Testis (tissue), 3 donors: ENCODE data around the gene PDCD1. TPM values are rescaled to one million over a fixed set of nuclear protein-coding genes. Genes with fewer than 3 reads are reported as not detected.

Experiments used
- DNase-seq: peaks from one replicate; pipeline ENCODE4 v3.0.0-alpha.2; 2019
- H3K27ac ChIP-seq, 2 donors: fragments of 200-600 bp; sonication (generic); one replicate each; pipeline ENCODE4 v1.5.1; 2019
- H3K27me3 ChIP-seq: fragments of 200-600 bp; sonication (generic); one replicate; pipeline ENCODE4 v1.5.1; 2019
- H3K36me3 ChIP-seq: fragments of 200-600 bp; sonication (generic); one replicate; pipeline ENCODE4 v1.5.1; 2017; ENCODE audit warnings: low read depth; ENCODE audit errors: missing control alignments
- H3K4me1 ChIP-seq: fragments of 200-600 bp; sonication (generic); one replicate; pipeline ENCODE4 v1.5.1; 2019
- H3K4me3 ChIP-seq, 2 donors: fragments of 200-600 bp; sonication (generic); one replicate each; pipeline ENCODE4 v1.5.1; 2017 to 2019
- H3K9me3 ChIP-seq: fragments of 200-600 bp; sonication (generic); one replicate; pipeline ENCODE4 v1.5.1; 2017
- POLR2A ChIP-seq: fragments of 450-650 bp; IDR thresholded peaks from one replicate; pipeline ENCODE4 v1.6.1; 2017; ENCODE audit warnings: antibody characterized with exemption, mild to moderate bottlenecking, moderate library complexity
- WGBS, 2 donors: methylation state at CpG; one replicate each; pipeline ENCODE4 v1.1.5; 2018; 5-methylcytosine and 5-hydroxymethylcytosine counted together
- intact Hi-C: fragments of 100-400 bp; cut with DNase I; formaldehyde crosslinking; loops from one replicate; pipeline ENCODE4 v1.15.1; 2023; ENCODE audit warnings: low total_unique reads
- polyA plus RNA-seq: library from polyadenylated mRNA; stranded (reverse); fragments of 350-450 nt; fragmentation: Illumina TruSeq; extraction: RNeasy Lipid Tissue Mini Kit (QIAGEN cat#74804); gene quantifications from one replicate; pipeline ENCODE4 v1.2.3, GENCODE V29; 2014; ENCODE audit warnings: low read depth, low replicate concordance; ENCODE audit not compliant: insufficient read depth
- total RNA-seq, 2 donors: library from RNA; depleted of rRNA; stranded (reverse); fragments of >200 nt; gene quantifications; one replicate each; pipeline ENCODE4 v1.2.3, GENCODE V29; 2016
- TF ChIP-seq, protein P1 (sequence below), 3 experiments: fragments of 450-650 bp in 2 of 3; fragments of 200-600 bp in 1 of 3; sonication (generic) in 1 of 3; IDR thresholded peaks; one replicate each; pipeline ENCODE4 v1.5.1; 2016 to 2019; ENCODE audit warnings: antibody characterized with exemption in 3 of 3, mild to moderate bottlenecking in 2 of 3, moderate library complexity in 1 of 3

The PDCD1 gene
- total and polyA plus RNA-seq, 3 donors from 2014 or later: 0.37 to 0.47 (median 0.39) TPM

DNA sequence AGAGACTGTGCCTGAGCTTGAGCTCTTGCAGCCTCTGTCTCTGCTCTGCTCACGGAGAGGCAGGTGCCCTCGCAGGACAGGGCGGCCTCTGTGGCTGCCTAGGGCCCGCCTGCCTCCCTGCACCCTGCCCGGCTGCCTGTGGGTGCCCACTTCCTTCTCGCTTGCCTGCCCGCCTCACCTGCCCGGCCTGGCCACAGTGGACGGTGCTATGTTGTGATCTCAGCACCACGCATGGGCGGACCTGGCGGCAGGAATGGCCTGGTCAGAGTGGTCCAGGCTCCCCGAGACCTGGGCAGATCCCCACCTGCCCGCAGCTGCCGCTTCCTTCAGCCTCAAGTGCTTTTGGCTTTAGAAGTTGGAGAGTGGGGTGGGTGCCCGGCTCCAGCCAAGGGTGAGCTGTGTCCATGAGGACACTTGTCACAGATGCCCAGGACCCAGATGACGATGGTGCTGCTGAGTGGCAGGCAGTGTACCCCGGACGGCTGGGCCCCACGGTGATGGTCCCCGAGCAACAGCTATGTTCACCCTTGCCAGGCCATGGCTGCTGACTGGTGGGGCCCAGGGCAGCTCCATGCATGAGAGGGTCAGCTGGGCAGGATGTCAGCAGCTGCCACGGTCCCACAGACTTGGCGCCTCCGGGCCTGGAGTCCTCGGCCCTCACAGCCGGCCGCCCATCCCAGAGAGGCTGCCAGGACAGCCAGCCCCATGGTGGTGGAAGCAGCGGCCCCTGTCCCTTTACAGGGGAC, 36.2 kb upstream of the PDCD1 start:
- TF ChIP-seq POLR2A: no peak
- TF ChIP-seq, protein P1, sequence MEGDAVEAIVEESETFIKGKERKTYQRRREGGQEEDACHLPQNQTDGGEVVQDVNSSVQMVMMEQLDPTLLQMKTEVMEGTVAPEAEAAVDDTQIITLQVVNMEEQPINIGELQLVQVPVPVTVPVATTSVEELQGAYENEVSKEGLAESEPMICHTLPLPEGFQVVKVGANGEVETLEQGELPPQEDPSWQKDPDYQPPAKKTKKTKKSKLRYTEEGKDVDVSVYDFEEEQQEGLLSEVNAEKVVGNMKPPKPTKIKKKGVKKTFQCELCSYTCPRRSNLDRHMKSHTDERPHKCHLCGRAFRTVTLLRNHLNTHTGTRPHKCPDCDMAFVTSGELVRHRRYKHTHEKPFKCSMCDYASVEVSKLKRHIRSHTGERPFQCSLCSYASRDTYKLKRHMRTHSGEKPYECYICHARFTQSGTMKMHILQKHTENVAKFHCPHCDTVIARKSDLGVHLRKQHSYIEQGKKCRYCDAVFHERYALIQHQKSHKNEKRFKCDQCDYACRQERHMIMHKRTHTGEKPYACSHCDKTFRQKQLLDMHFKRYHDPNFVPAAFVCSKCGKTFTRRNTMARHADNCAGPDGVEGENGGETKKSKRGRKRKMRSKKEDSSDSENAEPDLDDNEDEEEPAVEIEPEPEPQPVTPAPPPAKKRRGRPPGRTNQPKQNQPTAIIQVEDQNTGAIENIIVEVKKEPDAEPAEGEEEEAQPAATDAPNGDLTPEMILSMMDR (IDR thresholded peaks at IDR 0.05): no peak
- Histone ChIP-seq H3K4me1 (peaks cover 19% of the 10 kb centered on the region), H3K27me3 (no peaks in the 10 kb centered on the region), H3K9me3 (no peaks in the 10 kb centered on the region), H3K4me3 (no peak overlapping the region), H3K36me3 (no peaks in the 10 kb centered on the region), H3K27ac (peak overlapping the region in 1 of 2 donors; percentile 80)
- peak; percentile 13 for DNase-seq
- WGBS, 2 donors: 82 to 88% methylated on average over 8 to 24 of the region's 28 CpGs
- intact Hi-C loops: no loop called here

DNA sequence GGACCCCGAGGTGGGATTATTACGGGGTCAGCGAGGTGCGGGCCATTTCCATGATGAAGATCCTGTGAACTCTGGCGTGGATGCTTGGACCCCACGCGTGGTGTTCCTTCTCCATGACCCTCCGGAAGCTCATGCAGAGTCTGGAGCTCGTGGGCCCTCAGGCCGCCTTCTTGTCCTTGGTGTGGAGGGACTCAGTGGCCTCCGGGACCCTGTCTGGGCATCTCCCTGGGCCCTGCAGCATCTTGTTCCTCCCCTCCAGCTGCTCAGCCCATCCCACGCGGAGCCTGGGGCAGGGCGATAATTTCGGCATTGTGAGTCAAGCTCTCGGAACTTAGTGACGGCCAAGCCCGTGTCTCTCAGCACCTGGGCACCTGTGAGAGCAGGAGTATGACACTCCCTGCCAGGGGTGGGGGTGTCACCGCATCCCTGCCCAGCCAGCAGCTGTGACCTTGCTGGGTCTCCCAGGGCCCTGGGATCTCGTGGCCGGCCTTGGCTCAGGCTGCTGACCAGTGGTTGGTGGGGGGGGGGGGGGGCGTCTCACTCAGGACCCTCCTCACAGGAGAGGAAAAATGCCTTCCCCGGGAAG, 35.5 kb upstream of the PDCD1 start:
- intact Hi-C loops: no loop called here
- Histone ChIP-seq H3K4me3 (no peak overlapping the region), H3K27me3 (no peaks in the 10 kb centered on the region), H3K36me3 (no peaks in the 10 kb centered on the region), H3K4me1 (peaks cover 15% of the 10 kb centered on the region), H3K27ac (no peak overlapping the region), H3K9me3 (no peaks in the 10 kb centered on the region)
- peak; percentile 13 for DNase-seq
- WGBS, 2 donors: 66 to 88% methylated on average over 11 to 23 of the region's 23 CpGs
- TF ChIP-seq, protein P1 (IDR thresholded peaks at IDR 0.05): no peak
- no peak for TF ChIP-seq POLR2A

DNA sequence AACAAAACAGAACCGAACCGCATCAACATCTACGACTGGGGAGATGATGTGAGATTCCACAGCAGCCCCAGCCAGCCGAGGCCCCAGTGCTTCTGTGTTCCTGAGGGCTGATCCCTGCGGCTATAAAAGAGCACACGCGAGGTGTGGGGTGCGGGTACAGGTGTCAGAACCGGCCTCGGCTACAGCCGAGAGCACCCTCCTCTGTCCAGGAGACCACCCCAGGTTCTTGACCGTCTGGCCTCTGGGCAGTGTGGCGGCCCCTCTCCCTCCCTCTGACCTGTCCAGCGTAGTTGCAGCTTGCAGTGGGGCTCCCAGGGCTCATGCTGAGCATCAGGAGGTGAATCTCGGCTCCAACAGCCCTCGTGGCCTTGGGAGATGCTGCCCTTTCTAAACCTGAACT, 34.6 kb upstream of the PDCD1 start:
- no peaks in the 10 kb centered on the region for H3K9me3 ChIP-seq
- no peak overlapping the region for H3K4me3 ChIP-seq
- no peaks in the 10 kb centered on the region for H3K36me3 ChIP-seq
- peaks cover 13% of the 10 kb centered on the region for H3K4me1 ChIP-seq
- no peaks in the 10 kb centered on the region for H3K27me3 ChIP-seq
- intact Hi-C loops: no loop called here
- WGBS, 2 donors: 79 to 84% methylated on average over 10 to 16 of the region's 16 CpGs
- no peak for TF ChIP-seq POLR2A
- no peak for DNase-seq
- H3K27ac ChIP-seq: no peak overlapping the region

DNA sequence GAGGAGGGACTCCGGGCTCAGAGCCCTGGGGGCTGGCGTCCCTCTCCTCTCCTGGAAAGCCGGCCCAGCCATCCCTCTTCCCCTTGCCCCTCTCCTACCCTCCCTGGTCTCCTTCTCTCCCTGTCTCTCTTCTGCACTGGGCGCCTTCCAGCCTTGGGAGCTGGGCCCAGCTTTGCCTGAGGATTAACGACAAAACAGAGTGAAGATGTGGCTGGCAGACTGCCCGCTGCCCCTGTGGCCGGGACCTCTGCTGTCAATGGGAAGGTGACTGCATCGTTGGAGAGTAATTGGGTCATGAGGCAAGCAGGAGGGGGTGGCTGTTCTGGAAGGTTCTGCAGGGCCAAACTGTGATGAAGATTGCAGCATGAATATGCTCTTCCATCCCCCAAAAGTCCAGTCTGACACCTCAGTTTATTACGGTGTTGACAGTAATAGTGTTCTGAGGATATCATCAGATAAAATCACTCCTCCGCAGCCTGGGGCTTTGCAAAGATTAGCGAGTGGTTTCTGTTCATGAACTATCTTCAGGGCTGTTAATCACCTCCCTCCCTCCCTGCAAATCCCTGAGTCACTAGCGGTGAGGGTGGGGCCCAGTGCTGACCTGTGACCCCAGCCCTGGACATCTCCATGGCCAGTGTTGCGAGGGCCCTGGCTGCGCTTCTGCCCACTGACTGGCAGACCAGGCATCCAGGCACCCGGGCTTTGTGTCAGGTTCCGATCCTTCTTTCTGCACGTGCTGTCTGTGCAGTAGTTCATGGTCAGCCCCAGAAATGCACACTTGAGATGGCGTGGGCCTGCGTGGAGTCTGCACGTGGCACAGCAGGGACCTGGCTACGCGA, 33.8 kb upstream of the PDCD1 start:
- TF ChIP-seq, protein P1 (IDR thresholded peaks at IDR 0.05): no peak
- no peak for TF ChIP-seq POLR2A
- no peak for DNase-seq
- intact Hi-C loops: no loop called here

DNA sequence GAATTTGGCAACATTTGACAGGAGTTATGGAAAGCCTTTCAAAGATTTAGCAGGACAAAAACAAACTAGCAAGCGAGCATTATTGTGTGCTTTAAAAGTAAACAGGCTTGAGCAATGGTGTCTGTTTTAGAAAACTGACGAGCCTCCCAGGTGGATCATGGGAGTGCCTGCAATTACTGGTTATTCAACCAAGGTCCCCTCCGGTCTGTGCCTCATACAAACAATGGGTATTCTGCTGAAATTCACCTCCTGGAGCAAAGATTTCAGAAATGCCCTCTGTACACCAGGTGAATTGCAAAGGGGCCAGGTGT, 33.2 kb upstream of the PDCD1 start:
- H3K4me3 ChIP-seq: no peak overlapping the region
- DNase-seq: no peak
- no peak overlapping the region for H3K27ac ChIP-seq
- no peaks in the 10 kb centered on the region for H3K27me3 ChIP-seq
- no peaks in the 10 kb centered on the region for H3K36me3 ChIP-seq
- H3K9me3 ChIP-seq: no peaks in the 10 kb centered on the region
- 88 to 94% methylated on average over 3 of the region's 3 CpGs for WGBS, 2 donors
- peaks cover 13% of the 10 kb centered on the region for H3K4me1 ChIP-seq
- TF ChIP-seq POLR2A: no peak
- TF ChIP-seq, protein P1 (IDR thresholded peaks at IDR 0.05): no peak
- intact Hi-C loops: no loop called here

More for the DNA sequence above, 33.8 kb upstream of the PDCD1 start:
- Histone ChIP-seq H3K9me3 (no peaks in the 10 kb centered on the region), H3K4me1 (peaks cover 13% of the 10 kb centered on the region), H3K27me3 (no peaks in the 10 kb centered on the region), H3K27ac (no peak overlapping the region), H3K4me3 (no peak overlapping the region), H3K36me3 (no peaks in the 10 kb centered on the region)
- WGBS, 2 donors: 70% methylated on average over 18 to 22 of the region's 22 CpGs
